ENCODE data around the gene ETFA.

ETFA gene

GRCh38 chr15:76328958-76329357, 17.7 kb upstream of the ETFA start:
- Histone ChIP-seq H3K4me2 (ENCODE audit: low read depth, low read length) (no peak overlapping the region), H4K20me1 (ENCODE audit: insufficient read depth, low read length) (no peaks in the 10 kb centered on the region), H3K36me3 (replicated peaks; ENCODE audit: insufficient read depth, low read length) (no peaks in the 10 kb centered on the region), H3K9ac (ENCODE audit: low read length) (no peak overlapping the region), H3K79me2 (ENCODE audit: low read length) (no peaks in the 10 kb centered on the region), H3K27ac (ENCODE audit: low read length) (no peak overlapping the region), H3K9me2 (replicated peaks; ENCODE audit: insufficient read depth, low read length) (no peaks in the 10 kb centered on the region), H3K27me3 (replicated peaks; ENCODE audit: insufficient read depth, low read length) (no peaks in the 10 kb centered on the region), H3F3A (ENCODE audit: insufficient read depth, low read length) (no peaks in the 10 kb centered on the region), H3K9me3 (replicated peaks; ENCODE audit: insufficient read depth, low read length) (no peaks in the 10 kb centered on the region), H2AFZ (ENCODE audit: low read length) (no peak overlapping the region), H3K4me1 (ENCODE audit: low read length) (no peaks in the 10 kb centered on the region), H3K4me3 (ENCODE audit: low read length) (no peak overlapping the region)
- TF ChIP-seq EZH2phosphoT487 (IDR thresholded peaks at IDR 0.05; ENCODE audit: low read length) (no peak), EZH2 (optimal IDR thresholded peaks at IDR 0.05; ENCODE audit: low read depth, low read length) (no peak)
- TF ChIP-seq, protein P1, sequence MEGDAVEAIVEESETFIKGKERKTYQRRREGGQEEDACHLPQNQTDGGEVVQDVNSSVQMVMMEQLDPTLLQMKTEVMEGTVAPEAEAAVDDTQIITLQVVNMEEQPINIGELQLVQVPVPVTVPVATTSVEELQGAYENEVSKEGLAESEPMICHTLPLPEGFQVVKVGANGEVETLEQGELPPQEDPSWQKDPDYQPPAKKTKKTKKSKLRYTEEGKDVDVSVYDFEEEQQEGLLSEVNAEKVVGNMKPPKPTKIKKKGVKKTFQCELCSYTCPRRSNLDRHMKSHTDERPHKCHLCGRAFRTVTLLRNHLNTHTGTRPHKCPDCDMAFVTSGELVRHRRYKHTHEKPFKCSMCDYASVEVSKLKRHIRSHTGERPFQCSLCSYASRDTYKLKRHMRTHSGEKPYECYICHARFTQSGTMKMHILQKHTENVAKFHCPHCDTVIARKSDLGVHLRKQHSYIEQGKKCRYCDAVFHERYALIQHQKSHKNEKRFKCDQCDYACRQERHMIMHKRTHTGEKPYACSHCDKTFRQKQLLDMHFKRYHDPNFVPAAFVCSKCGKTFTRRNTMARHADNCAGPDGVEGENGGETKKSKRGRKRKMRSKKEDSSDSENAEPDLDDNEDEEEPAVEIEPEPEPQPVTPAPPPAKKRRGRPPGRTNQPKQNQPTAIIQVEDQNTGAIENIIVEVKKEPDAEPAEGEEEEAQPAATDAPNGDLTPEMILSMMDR (IDR thresholded peaks at IDR 0.05; ENCODE audit: low read length) = no peak
- no peak for DNase-seq

- Histone ChIP-seq H4K20me1 (ENCODE audit: insufficient read depth, low read length) (no peaks in the 10 kb centered on the region), H3K4me2 (ENCODE audit: low read depth, low read length) (no peak overlapping the region), H3K9ac (ENCODE audit: low read length) (no peak overlapping the region), H3K9me2 (replicated peaks; ENCODE audit: insufficient read depth, low read length) (no peaks in the 10 kb centered on the region), H3K36me3 (replicated peaks; ENCODE audit: insufficient read depth, low read length) (no peaks in the 10 kb centered on the region), H3K27ac (ENCODE audit: low read length) (no peak overlapping the region), H3K4me1 (ENCODE audit: low read length) (no peaks in the 10 kb centered on the region), H3K79me2 (ENCODE audit: low read length) (no peaks in the 10 kb centered on the region), H3K4me3 (ENCODE audit: low read length) (no peak overlapping the region), H3K27me3 (replicated peaks; ENCODE audit: insufficient read depth, low read length) (no peaks in the 10 kb centered on the region), H3F3A (ENCODE audit: insufficient read depth, low read length) (no peaks in the 10 kb centered on the region), H3K9me3 (replicated peaks; ENCODE audit: insufficient read depth, low read length) (no peaks in the 10 kb centered on the region), H2AFZ (ENCODE audit: low read length) (no peak overlapping the region)
- DNase-seq = no peak
- TF ChIP-seq, protein P1 (IDR thresholded peaks at IDR 0.05; ENCODE audit: low read length) = no peak
- TF ChIP-seq EZH2 (optimal IDR thresholded peaks at IDR 0.05; ENCODE audit: low read depth, low read length) (no peak), EZH2phosphoT487 (IDR thresholded peaks at IDR 0.05; ENCODE audit: low read length) (no peak)
These were observed 16.9 kb upstream of the ETFA start for GRCh38 chr15:76328106-76328696.

GRCh38 chr15:76327191-76328105, 16.2 kb upstream of the ETFA start:
- H3K4me2 ChIP-seq (ENCODE audit: low read depth, low read length) = no peak overlapping the region
- no peaks in the 10 kb centered on the region for H4K20me1 ChIP-seq (ENCODE audit: insufficient read depth, low read length)
- TF ChIP-seq EZH2phosphoT487 (IDR thresholded peaks at IDR 0.05; ENCODE audit: low read length) = no peak
- TF ChIP-seq, protein P1 (IDR thresholded peaks at IDR 0.05; ENCODE audit: low read length) = no peak
- TF ChIP-seq EZH2 (optimal IDR thresholded peaks at IDR 0.05; ENCODE audit: low read depth, low read length) = no peak
- H3K4me3 ChIP-seq (ENCODE audit: low read length) = no peak overlapping the region
- no peaks in the 10 kb centered on the region for H3K79me2 ChIP-seq (ENCODE audit: low read length)
- H3F3A ChIP-seq (ENCODE audit: insufficient read depth, low read length) = no peaks in the 10 kb centered on the region
- no peaks in the 10 kb centered on the region for H3K9me3 ChIP-seq (replicated peaks; ENCODE audit: insufficient read depth, low read length)
- no peak for DNase-seq
- no peaks in the 10 kb centered on the region for H3K4me1 ChIP-seq (ENCODE audit: low read length)
- H3K9ac ChIP-seq (ENCODE audit: low read length) = no peak overlapping the region
- H2AFZ ChIP-seq (ENCODE audit: low read length) = no peak overlapping the region
- H3K27ac ChIP-seq (ENCODE audit: low read length) = no peak overlapping the region
- H3K27me3 ChIP-seq (replicated peaks; ENCODE audit: insufficient read depth, low read length) = no peaks in the 10 kb centered on the region
- H3K9me2 ChIP-seq (replicated peaks; ENCODE audit: insufficient read depth, low read length) = no peaks in the 10 kb centered on the region
- no peaks in the 10 kb centered on the region for H3K36me3 ChIP-seq (replicated peaks; ENCODE audit: insufficient read depth, low read length)
